Measurements from ENCODE around the gene ATG7. TPM values are rescaled to one million over a fixed set of nuclear protein-coding genes. Genes with fewer than 3 reads are reported as not detected.

ATG7 gene
- total and polyA plus RNA-seq, 10 of the 15 experiments (the other 5 are each of a cell fraction or from before 2014, with no cell fraction given), result 13.5 to 49.5 (median 26.4) TPM

DNA sequence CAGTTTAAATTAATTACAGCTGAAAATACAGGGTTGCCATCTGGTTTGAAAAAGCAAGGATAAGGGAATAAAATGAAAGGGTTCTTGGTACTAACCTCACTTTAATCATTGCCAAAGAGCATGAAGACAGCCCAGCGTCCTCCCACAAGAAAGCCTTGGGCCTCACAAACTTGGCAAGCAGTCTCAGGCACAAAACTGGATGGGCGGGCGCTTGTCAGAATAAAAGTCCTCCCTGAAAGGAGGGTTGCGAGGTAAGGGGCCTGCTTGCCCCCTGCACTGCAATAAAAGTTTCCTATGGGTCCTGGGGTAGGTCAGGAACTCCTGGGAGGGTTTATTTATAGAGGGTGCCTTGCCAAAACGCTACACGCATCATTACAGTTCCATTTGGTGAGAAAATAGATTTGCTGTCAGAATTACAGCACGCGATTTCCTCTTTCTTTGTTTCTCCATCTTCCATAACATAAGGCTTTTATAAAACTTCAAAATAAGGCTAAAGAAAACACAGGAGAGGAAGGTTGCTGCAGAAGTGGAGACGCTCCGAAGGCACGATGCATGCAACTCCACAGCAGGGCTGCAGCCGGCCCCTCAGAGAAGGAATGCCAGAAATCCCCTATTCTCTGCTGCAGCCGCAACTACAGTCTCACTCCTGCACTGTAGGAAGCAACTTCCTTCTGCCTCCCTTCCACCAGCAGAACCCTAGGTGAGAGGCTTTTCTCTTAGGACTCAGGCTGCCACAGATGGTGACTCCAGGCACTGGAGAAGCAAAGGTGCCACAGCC, 310.2 kb downstream of the ATG7 start (continued):
- no peak for TF ChIP-seq NR2C2 (IDR thresholded peaks at IDR 0.05; ENCODE audit: borderline replicate concordance, control insufficient read depth, insufficient read length, low read depth)
- TF ChIP-seq EED (IDR thresholded peaks at IDR 0.05; ENCODE audit: low read depth), result peak; percentile 57; the same call in 1 of the 2 replicates
- TF ChIP-seq ZBTB33 (IDR thresholded peaks at IDR 0.05), result no peak
- TF ChIP-seq, protein P1, sequence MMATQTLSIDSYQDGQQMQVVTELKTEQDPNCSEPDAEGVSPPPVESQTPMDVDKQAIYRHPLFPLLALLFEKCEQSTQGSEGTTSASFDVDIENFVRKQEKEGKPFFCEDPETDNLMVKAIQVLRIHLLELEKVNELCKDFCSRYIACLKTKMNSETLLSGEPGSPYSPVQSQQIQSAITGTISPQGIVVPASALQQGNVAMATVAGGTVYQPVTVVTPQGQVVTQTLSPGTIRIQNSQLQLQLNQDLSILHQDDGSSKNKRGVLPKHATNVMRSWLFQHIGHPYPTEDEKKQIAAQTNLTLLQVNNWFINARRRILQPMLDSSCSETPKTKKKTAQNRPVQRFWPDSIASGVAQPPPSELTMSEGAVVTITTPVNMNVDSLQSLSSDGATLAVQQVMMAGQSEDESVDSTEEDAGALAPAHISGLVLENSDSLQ (IDR thresholded peaks at IDR 0.05), result no peak
- TF ChIP-seq E2F8 (IDR thresholded peaks at IDR 0.05; ENCODE audit: low read depth, partially characterized antibody), result no peak
- TF ChIP-seq RAD21 (IDR thresholded peaks at IDR 0.05; ENCODE audit: insufficient read depth, low read depth, low read length), result no peak
- no peak for TF ChIP-seq ZBTB40 (IDR thresholded peaks at IDR 0.05; ENCODE audit: borderline replicate concordance)
- TF ChIP-seq, protein P2, sequence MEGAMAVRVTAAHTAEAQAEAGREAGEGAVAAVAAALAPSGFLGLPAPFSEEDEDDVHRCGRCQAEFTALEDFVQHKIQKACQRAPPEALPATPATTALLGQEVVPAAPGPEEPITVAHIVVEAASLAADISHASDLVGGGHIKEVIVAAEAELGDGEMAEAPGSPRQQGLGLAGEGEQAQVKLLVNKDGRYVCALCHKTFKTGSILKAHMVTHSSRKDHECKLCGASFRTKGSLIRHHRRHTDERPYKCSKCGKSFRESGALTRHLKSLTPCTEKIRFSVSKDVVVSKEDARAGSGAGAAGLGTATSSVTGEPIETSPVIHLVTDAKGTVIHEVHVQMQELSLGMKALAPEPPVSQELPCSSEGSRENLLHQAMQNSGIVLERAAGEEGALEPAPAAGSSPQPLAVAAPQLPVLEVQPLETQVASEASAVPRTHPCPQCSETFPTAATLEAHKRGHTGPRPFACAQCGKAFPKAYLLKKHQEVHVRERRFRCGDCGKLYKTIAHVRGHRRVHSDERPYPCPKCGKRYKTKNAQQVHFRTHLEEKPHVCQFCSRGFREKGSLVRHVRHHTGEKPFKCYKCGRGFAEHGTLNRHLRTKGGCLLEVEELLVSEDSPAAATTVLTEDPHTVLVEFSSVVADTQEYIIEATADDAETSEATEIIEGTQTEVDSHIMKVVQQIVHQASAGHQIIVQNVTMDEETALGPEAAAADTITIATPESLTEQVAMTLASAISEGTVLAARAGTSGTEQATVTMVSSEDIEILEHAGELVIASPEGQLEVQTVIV (IDR thresholded peaks at IDR 0.05; ENCODE audit: borderline replicate concordance, partially characterized antibody), result no peak
- TF ChIP-seq DPF2 (IDR thresholded peaks at IDR 0.05), result no peak
- 0 out of 4 replicates have a peak, but pooled peaks of 1 of the 2 experiments have one; percentile 31 for TF ChIP-seq BHLHE40 (IDR thresholded peaks at IDR 0.05; ENCODE audit: borderline replicate concordance in 1 of 2, low read depth in 2 of 2, low read length in 1 of 2)
